ENCODE results near the gene OR2AG1.

DNA sequence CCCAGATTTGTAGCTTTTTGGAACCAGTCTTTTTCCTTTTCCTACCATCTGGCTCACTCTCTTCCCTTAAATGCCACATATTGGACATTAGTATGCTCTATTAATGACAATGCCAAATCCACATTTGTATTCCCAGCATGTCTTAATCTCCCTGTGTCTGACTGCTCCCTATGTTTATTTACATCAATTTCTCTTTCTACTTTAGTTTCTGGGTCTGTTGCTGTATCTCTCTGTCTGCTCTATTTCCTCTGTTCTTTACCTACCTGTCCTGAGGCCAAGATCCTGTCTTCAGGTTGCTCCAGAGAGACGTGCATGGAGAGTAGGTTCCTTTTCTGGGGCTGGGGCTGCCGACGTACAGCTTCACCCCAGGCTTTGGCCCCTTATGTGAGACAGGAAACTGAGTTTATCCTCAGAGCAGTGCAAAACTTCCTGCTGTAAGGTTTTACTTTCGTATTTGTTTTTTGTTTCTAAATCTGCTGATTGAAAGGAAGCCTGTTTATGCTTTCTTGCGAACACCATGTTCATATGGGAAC, 36.7 kb upstream of the OR2AG1 start:
- TF ChIP-seq, protein P1, sequence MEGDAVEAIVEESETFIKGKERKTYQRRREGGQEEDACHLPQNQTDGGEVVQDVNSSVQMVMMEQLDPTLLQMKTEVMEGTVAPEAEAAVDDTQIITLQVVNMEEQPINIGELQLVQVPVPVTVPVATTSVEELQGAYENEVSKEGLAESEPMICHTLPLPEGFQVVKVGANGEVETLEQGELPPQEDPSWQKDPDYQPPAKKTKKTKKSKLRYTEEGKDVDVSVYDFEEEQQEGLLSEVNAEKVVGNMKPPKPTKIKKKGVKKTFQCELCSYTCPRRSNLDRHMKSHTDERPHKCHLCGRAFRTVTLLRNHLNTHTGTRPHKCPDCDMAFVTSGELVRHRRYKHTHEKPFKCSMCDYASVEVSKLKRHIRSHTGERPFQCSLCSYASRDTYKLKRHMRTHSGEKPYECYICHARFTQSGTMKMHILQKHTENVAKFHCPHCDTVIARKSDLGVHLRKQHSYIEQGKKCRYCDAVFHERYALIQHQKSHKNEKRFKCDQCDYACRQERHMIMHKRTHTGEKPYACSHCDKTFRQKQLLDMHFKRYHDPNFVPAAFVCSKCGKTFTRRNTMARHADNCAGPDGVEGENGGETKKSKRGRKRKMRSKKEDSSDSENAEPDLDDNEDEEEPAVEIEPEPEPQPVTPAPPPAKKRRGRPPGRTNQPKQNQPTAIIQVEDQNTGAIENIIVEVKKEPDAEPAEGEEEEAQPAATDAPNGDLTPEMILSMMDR (IDR thresholded peaks at IDR 0.05): no peak
- no peak for TF ChIP-seq ZFX (IDR thresholded peaks at IDR 0.05; ENCODE audit: borderline replicate concordance)
